ENCODE measurements around the gene DCBLD2.
A peak's percentile ranks its signal among the peaks of the same experiment; 100 is the strongest.

The DCBLD2 gene

GRCh38 chr3:98788651-98789050 is 112.8 kb downstream of the DCBLD2 start:
- no peak overlapping the region for H4K8ac ChIP-seq (ENCODE audit: low read depth, low read length)
- no peak overlapping the region for H3K4me2 ChIP-seq (ENCODE audit: low read length)
- H3K4me1 ChIP-seq (ENCODE audit: control insufficient read depth in 1 of 2, insufficient read depth in 2 of 2, low read length in 2 of 2), result no peaks in the 10 kb centered on the region
- H3K4me3 ChIP-seq (ENCODE audit: low read depth, low read length), result no peak overlapping the region
- no peak overlapping the region for H4K12ac ChIP-seq (ENCODE audit: low read depth, low read length)
- no peak overlapping the region for H3K27ac ChIP-seq (ENCODE audit: low read depth, low read length)
- no peak overlapping the region for H3K18ac ChIP-seq (ENCODE audit: low read length)
- no peaks in the 10 kb centered on the region for H3K27me3 ChIP-seq (ENCODE audit: insufficient read depth, low read length)
- H2AFZ ChIP-seq (ENCODE audit: insufficient read depth, low read length, poor library complexity), result no peak overlapping the region
- H2BK12ac ChIP-seq (ENCODE audit: low read length), result no peak overlapping the region
- no peaks in the 10 kb centered on the region for H3K79me1 ChIP-seq (ENCODE audit: low read length)
- H2AK5ac ChIP-seq (ENCODE audit: low read length), result no peak overlapping the region
- H3K14ac ChIP-seq (ENCODE audit: low read length), result no peak overlapping the region
- DNase-seq, result no peak
- H3K23ac ChIP-seq (ENCODE audit: low read length), result no peak overlapping the region
- no peak overlapping the region for H4K91ac ChIP-seq (ENCODE audit: low read depth, low read length)
- no peak overlapping the region for H2BK5ac ChIP-seq (ENCODE audit: low read depth, low read length, poor library complexity)
- WGBS (ENCODE audit: extremely low coverage, insufficient coverage, insufficient read length), result no CpG with 5 or more reads among the region's 2 CpGs
- no peaks in the 10 kb centered on the region for H3K9me3 ChIP-seq (ENCODE audit: insufficient read depth, low read depth, low read length)
- no peak overlapping the region for H3K4ac ChIP-seq (ENCODE audit: low read depth, low read length)
- no peaks in the 10 kb centered on the region for H3K36me3 ChIP-seq (ENCODE audit: control insufficient read depth in 1 of 2, insufficient read depth in 2 of 2, low read length in 2 of 2)
- H2BK120ac ChIP-seq (ENCODE audit: insufficient read depth, low read length, poor library complexity), result no peak overlapping the region
- H3K9ac ChIP-seq (ENCODE audit: low read length), result no peak overlapping the region
- no peaks in the 10 kb centered on the region for H3K79me2 ChIP-seq (ENCODE audit: control insufficient read depth, insufficient read depth, low read length, poor library complexity)

- DNase-seq, result no peak
- Histone ChIP-seq H4K12ac (ENCODE audit: low read depth, low read length) (no peak overlapping the region), H3K9ac (ENCODE audit: low read length) (no peak overlapping the region), H3K79me1 (ENCODE audit: low read length) (no peaks in the 10 kb centered on the region), H3K9me3 (ENCODE audit: insufficient read depth, low read depth, low read length) (no peaks in the 10 kb centered on the region), H3K4me2 (ENCODE audit: low read length) (no peak overlapping the region), H3K79me2 (ENCODE audit: control insufficient read depth, insufficient read depth, low read length, poor library complexity) (no peaks in the 10 kb centered on the region), H4K8ac (ENCODE audit: low read depth, low read length) (no peak overlapping the region), H3K27me3 (ENCODE audit: insufficient read depth, low read length) (no peaks in the 10 kb centered on the region), H4K91ac (ENCODE audit: low read depth, low read length) (no peak overlapping the region), H2BK12ac (ENCODE audit: low read length) (no peak overlapping the region), H2AK5ac (ENCODE audit: low read length) (no peak overlapping the region), H3K23ac (ENCODE audit: low read length) (no peak overlapping the region), H2AFZ (ENCODE audit: insufficient read depth, low read length, poor library complexity) (no peak overlapping the region), H2BK5ac (ENCODE audit: low read depth, low read length, poor library complexity) (no peak overlapping the region), H3K36me3 (ENCODE audit: control insufficient read depth in 1 of 2, insufficient read depth in 2 of 2, low read length in 2 of 2) (peaks cover 0 to 2% of the 10 kb centered on the region in 2 experiments), H3K18ac (ENCODE audit: low read length) (no peak overlapping the region), H3K4ac (ENCODE audit: low read depth, low read length) (no peak overlapping the region), H3K14ac (ENCODE audit: low read length) (no peak overlapping the region), H3K4me3 (ENCODE audit: low read depth, low read length) (no peak overlapping the region), H3K4me1 (ENCODE audit: control insufficient read depth in 1 of 2, insufficient read depth in 2 of 2, low read length in 2 of 2) (no peaks in the 10 kb centered on the region), H3K27ac (ENCODE audit: low read depth, low read length) (no peak overlapping the region), H2BK120ac (ENCODE audit: insufficient read depth, low read length, poor library complexity) (no peak overlapping the region)
- no CpG with 5 or more reads among the region's 2 CpGs for WGBS (ENCODE audit: extremely low coverage, insufficient coverage, insufficient read length)
Measured at GRCh38 chr3:98787181-98787580, 114.3 kb downstream of the DCBLD2 start.

GRCh38 chr3:98786364-98787006 is 115.0 kb downstream of the DCBLD2 start:
- Histone ChIP-seq H4K12ac (ENCODE audit: low read depth, low read length) (no peak overlapping the region), H3K79me1 (ENCODE audit: low read length) (no peaks in the 10 kb centered on the region), H3K23ac (ENCODE audit: low read length) (no peak overlapping the region), H3K27ac (ENCODE audit: low read depth, low read length) (no peak overlapping the region), H3K4me1 (ENCODE audit: control insufficient read depth in 1 of 2, insufficient read depth in 2 of 2, low read length in 2 of 2) (no peaks in the 10 kb centered on the region), H3K4me3 (ENCODE audit: low read depth, low read length) (no peak overlapping the region), H2BK12ac (ENCODE audit: low read length) (no peak overlapping the region), H3K4me2 (ENCODE audit: low read length) (no peak overlapping the region), H3K79me2 (ENCODE audit: control insufficient read depth, insufficient read depth, low read length, poor library complexity) (no peaks in the 10 kb centered on the region), H4K91ac (ENCODE audit: low read depth, low read length) (no peak overlapping the region), H2BK5ac (ENCODE audit: low read depth, low read length, poor library complexity) (no peak overlapping the region), H3K14ac (ENCODE audit: low read length) (no peak overlapping the region), H3K27me3 (ENCODE audit: insufficient read depth, low read length) (no peaks in the 10 kb centered on the region), H3K9me3 (ENCODE audit: insufficient read depth, low read depth, low read length) (no peaks in the 10 kb centered on the region), H2AK5ac (ENCODE audit: low read length) (no peak overlapping the region), H3K36me3 (ENCODE audit: control insufficient read depth in 1 of 2, insufficient read depth in 2 of 2, low read length in 2 of 2) (peaks cover 0 to 2% of the 10 kb centered on the region in 2 experiments), H3K9ac (ENCODE audit: low read length) (no peak overlapping the region), H2AFZ (ENCODE audit: insufficient read depth, low read length, poor library complexity) (no peak overlapping the region), H3K4ac (ENCODE audit: low read depth, low read length) (no peak overlapping the region), H3K18ac (ENCODE audit: low read length) (no peak overlapping the region), H4K8ac (ENCODE audit: low read depth, low read length) (no peak overlapping the region), H2BK120ac (ENCODE audit: insufficient read depth, low read length, poor library complexity) (no peak overlapping the region)
- peak; percentile 95 to 96 for DNase-seq
- WGBS (ENCODE audit: extremely low coverage, insufficient coverage, insufficient read length), result no CpG with 5 or more reads among the region's 4 CpGs

GRCh38 chr3:98784666-98785600 is 116.6 kb downstream of the DCBLD2 start:
- H2AFZ ChIP-seq (ENCODE audit: insufficient read depth, low read length, poor library complexity), result no peak overlapping the region
- H3K4me1 ChIP-seq (ENCODE audit: control insufficient read depth in 1 of 2, insufficient read depth in 2 of 2, low read length in 2 of 2), result peaks cover 2 to 3% of the 10 kb centered on the region in 2 experiments

More at GRCh38 chr3:98784666-98785600, 116.6 kb downstream of the DCBLD2 start:
- Histone ChIP-seq H3K9me3 (ENCODE audit: insufficient read depth, low read depth, low read length) (no peaks in the 10 kb centered on the region), H3K14ac (ENCODE audit: low read length) (no peak overlapping the region), H3K4me2 (ENCODE audit: low read length) (no peak overlapping the region), H3K18ac (ENCODE audit: low read length) (no peak overlapping the region), H3K27me3 (ENCODE audit: insufficient read depth, low read length) (no peaks in the 10 kb centered on the region), H3K4me3 (ENCODE audit: low read depth, low read length) (no peak overlapping the region), H4K91ac (ENCODE audit: low read depth, low read length) (no peak overlapping the region), H2BK120ac (ENCODE audit: insufficient read depth, low read length, poor library complexity) (no peak overlapping the region), H2BK12ac (ENCODE audit: low read length) (no peak overlapping the region), H2AK5ac (ENCODE audit: low read length) (no peak overlapping the region), H3K9ac (ENCODE audit: low read length) (no peak overlapping the region), H3K27ac (ENCODE audit: low read depth, low read length) (peak overlapping the region; percentile 0), H3K36me3 (ENCODE audit: control insufficient read depth in 1 of 2, insufficient read depth in 2 of 2, low read length in 2 of 2) (peaks cover 0 to 2% of the 10 kb centered on the region in 2 experiments), H3K4ac (ENCODE audit: low read depth, low read length) (no peak overlapping the region), H4K12ac (ENCODE audit: low read depth, low read length) (no peak overlapping the region), H3K79me1 (ENCODE audit: low read length) (no peaks in the 10 kb centered on the region), H4K8ac (ENCODE audit: low read depth, low read length) (no peak overlapping the region), H3K79me2 (ENCODE audit: control insufficient read depth, insufficient read depth, low read length, poor library complexity) (no peaks in the 10 kb centered on the region), H2BK5ac (ENCODE audit: low read depth, low read length, poor library complexity) (no peak overlapping the region), H3K23ac (ENCODE audit: low read length) (no peak overlapping the region)
- WGBS (ENCODE audit: extremely low coverage, insufficient coverage, insufficient read length), result no CpG with 5 or more reads among the region's 3 CpGs
- DNase-seq, result peak; percentile 29 to 86

All from trophoblast cell (in vitro differentiated cells and primary cell).